GM23248 (cell line): Measurements from ENCODE around the gene BICD1. TPM values are rescaled to one million over a fixed set of nuclear protein-coding genes. Genes with fewer than 3 reads are reported as not detected.

ENCODE experiments used
- DNase-seq: peaks from one replicate; pipeline ENCODE4 v3.0.0-alpha.2; 2015
- H2AFZ ChIP-seq: fragments of 200-600 bp; sonication (generic); 2 replicates; pipeline ENCODE4 v1.6.1; 2016; ENCODE audit warnings: antibody characterized with exemption
- H3F3A ChIP-seq: fragments of 200-600 bp; sonication (generic); 2 replicates; pipeline ENCODE4 v1.6.1; 2016; ENCODE audit warnings: mild to moderate bottlenecking, antibody characterized with exemption, mixed run types; ENCODE audit not compliant: insufficient read depth
- H3K27ac ChIP-seq: fragments of 200-600 bp; sonication (generic); 2 replicates; pipeline ENCODE4 v1.5.1; 2016; ENCODE audit warnings: mild to moderate bottlenecking
- H3K27me3 ChIP-seq: fragments of 200-600 bp; sonication (generic); replicated peaks from 2 replicates; pipeline ENCODE4 v1.6.1; 2016; ENCODE audit warnings: mild to moderate bottlenecking; ENCODE audit not compliant: insufficient read depth
- H3K36me3 ChIP-seq: fragments of 200-600 bp; sonication (generic); 2 replicates; pipeline ENCODE4 v1.6.1; 2016; ENCODE audit warnings: low read depth, mild to moderate bottlenecking
- H3K4me1 ChIP-seq: fragments of 200-600 bp; sonication (generic); 2 replicates; pipeline ENCODE4 v1.6.1; 2016; ENCODE audit warnings: mild to moderate bottlenecking; ENCODE audit not compliant: insufficient read depth
- H3K4me2 ChIP-seq: fragments of 200-600 bp; sonication (generic); one replicate; pipeline ENCODE4 v1.6.1; 2016; ENCODE audit warnings: mild to moderate bottlenecking; ENCODE audit not compliant: unreplicated experiment
- H3K4me3 ChIP-seq: fragments of 200-600 bp; sonication (generic); 2 replicates; pipeline ENCODE4 v1.5.1; 2016; ENCODE audit warnings: mild to moderate bottlenecking
- H3K79me2 ChIP-seq: fragments of 200-600 bp; sonication (generic); 2 replicates; pipeline ENCODE4 v1.6.1; 2016; ENCODE audit warnings: mild to moderate bottlenecking; ENCODE audit not compliant: insufficient read depth
- H3K9ac ChIP-seq: fragments of 200-600 bp; sonication (generic); 2 replicates; pipeline ENCODE4 v1.6.1; 2016; ENCODE audit warnings: mild to moderate bottlenecking
- H3K9me2 ChIP-seq: fragments of 200-600 bp; sonication (generic); 2 replicates; pipeline ENCODE4 v1.6.1; 2016; ENCODE audit warnings: mixed run types, mild to moderate bottlenecking, moderate library complexity; ENCODE audit not compliant: insufficient read depth
- H3K9me3 ChIP-seq: fragments of 200-600 bp; sonication (generic); one replicate; pipeline ENCODE4 v1.6.1; 2017; ENCODE audit warnings: low read depth
- H4K20me1 ChIP-seq: fragments of 200-600 bp; sonication (generic); 2 replicates; pipeline ENCODE4 v1.6.0; 2016; ENCODE audit not compliant: insufficient read depth
- EZH2 ChIP-seq: fragments of 200-600 bp; sonication (generic); IDR thresholded peaks from 2 replicates; pipeline ENCODE4 v1.6.1; 2018; ENCODE audit warnings: antibody characterized with exemption, mild to moderate bottlenecking; ENCODE audit not compliant: insufficient read depth, poor library complexity, severe bottlenecking
- EZH2phosphoT487 ChIP-seq: fragments of 200-600 bp; sonication (generic); IDR thresholded peaks from 2 replicates; pipeline ENCODE4 v1.6.1; 2018; ENCODE audit warnings: antibody characterized with exemption, moderate library complexity, mild to moderate bottlenecking, low read depth; ENCODE audit not compliant: insufficient read depth
- WGBS, 2 experiments: methylation state at CpG; one replicate each; pipeline ENCODE4 v1.1.6; 2015 to 2017; ENCODE audit warnings: low lambda C conversion rate in 2 of 2, low coverage in 1 of 2; ENCODE audit errors: missing lambda C conversion rate in 2 of 2; 5-methylcytosine and 5-hydroxymethylcytosine counted together
- in situ Hi-C: fragments of 300-500 bp; cut with MboI; formaldehyde crosslinking; loops from 2 replicates; pipeline ENCODE4 v1.15.0; 2020
- polyA plus RNA-seq: library from polyadenylated mRNA; unstranded; fragments of >200 nt; fragmentation: Nextera tagmentation; extraction: Ambion mirVana; gene quantifications from 2 replicates; pipeline ENCODE4 v1.2.1, GENCODE V29; 2016
- total RNA-seq: library from RNA; depleted of rRNA; stranded (reverse); fragments of >200 nt; shearing (Covaris generic); gene quantifications from 2 replicates; pipeline ENCODE4 v1.2.3, GENCODE V29; 2014

The BICD1 gene
- total and polyA plus RNA-seq, 2 experiments from 2014 or later: 9.7 to 20.6 TPM

GRCh38 chr12:32125455-32126084, 18.9 kb downstream of the BICD1 start:
- H3K9me2 ChIP-seq: no peaks in the 10 kb centered on the region
- no peak overlapping the region for H2AFZ ChIP-seq
- H3K4me3 ChIP-seq: no peak overlapping the region
- no peak overlapping the region for H3K9ac ChIP-seq
- peaks cover 18% of the 10 kb centered on the region for H3K4me1 ChIP-seq
- DNase-seq: no peak
- H3F3A ChIP-seq: peaks cover 16% of the 10 kb centered on the region
- peaks cover 100% of the 10 kb centered on the region for H3K79me2 ChIP-seq
- no peak overlapping the region for H3K4me2 ChIP-seq
- in situ Hi-C loops: no loop called here
- no peaks in the 10 kb centered on the region for H3K36me3 ChIP-seq
- H4K20me1 ChIP-seq: peaks cover 7% of the 10 kb centered on the region; the same call in 1 of the 2 replicates
- TF ChIP-seq EZH2 (no peak), EZH2phosphoT487 (no peak)
- WGBS, 2 experiments: 84 to 85% methylated on average over 7 of the region's 7 CpGs
- no peaks in the 10 kb centered on the region for H3K9me3 ChIP-seq
- no peak overlapping the region for H3K27ac ChIP-seq
- H3K27me3 ChIP-seq: no peaks in the 10 kb centered on the region

- no peak for TF ChIP-seq EZH2phosphoT487
- TF ChIP-seq EZH2: no peak
- Histone ChIP-seq H3K4me1 (peaks cover 14% of the 10 kb centered on the region), H3K79me2 (peaks cover 100% of the 10 kb centered on the region), H3K9ac (no peak overlapping the region), H3K9me2 (no peaks in the 10 kb centered on the region), H2AFZ (no peak overlapping the region), H3K4me3 (peak overlapping the region; percentile 30; the same call in 1 of the 2 replicates), H3K27ac (peak overlapping the region; percentile 38), H3K27me3 (no peaks in the 10 kb centered on the region), H3K4me2 (peak overlapping the region; percentile 37), H3K9me3 (no peaks in the 10 kb centered on the region), H4K20me1 (peaks cover 7% of the 10 kb centered on the region; the same call in 1 of the 2 replicates), H3F3A (peaks cover 16% of the 10 kb centered on the region), H3K36me3 (no peaks in the 10 kb centered on the region)
- WGBS, 2 experiments: 29 to 33% methylated on average over 2 of the region's 2 CpGs
- in situ Hi-C loops: no loop called here
- DNase-seq: peak; percentile 78
Measured at GRCh38 chr12:32126720-32127119, 20.1 kb downstream of the BICD1 start.

- Histone ChIP-seq H4K20me1 (peaks cover 7% of the 10 kb centered on the region; the same call in 1 of the 2 replicates), H3K79me2 (peaks cover 89% of the 10 kb centered on the region), H3K4me3 (no peak overlapping the region), H3F3A (peaks cover 26% of the 10 kb centered on the region), H3K9ac (no peak overlapping the region), H3K27me3 (no peaks in the 10 kb centered on the region), H2AFZ (no peak overlapping the region), H3K9me3 (no peaks in the 10 kb centered on the region), H3K4me2 (no peak overlapping the region), H3K36me3 (no peaks in the 10 kb centered on the region), H3K4me1 (peaks cover 27% of the 10 kb centered on the region), H3K9me2 (no peaks in the 10 kb centered on the region), H3K27ac (no peak overlapping the region)
- in situ Hi-C loops: no loop called here
- whole genome bisulfite sequencing, 2 experiments: 99% methylated on average over 5 of the region's 5 CpGs
- DNase-seq: no peak
- TF ChIP-seq EZH2phosphoT487: no peak
- TF ChIP-seq EZH2: no peak
Measured at GRCh38 chr12:32131666-32132065, 25.0 kb downstream of the BICD1 start.

- 45 to 52% methylated on average over 8 of the region's 8 CpGs for WGBS, 2 experiments
- Histone ChIP-seq H3K27me3 (no peaks in the 10 kb centered on the region), H3F3A (peaks cover 17% of the 10 kb centered on the region; the same call in 1 of the 2 replicates), H3K9ac (peak overlapping the region; percentile 3; the same call in 1 of the 2 replicates), H3K4me3 (no peak overlapping the region), H3K9me3 (no peaks in the 10 kb centered on the region), H2AFZ (no peak overlapping the region), H4K20me1 (no peaks in the 10 kb centered on the region), H3K4me1 (peaks cover 21% of the 10 kb centered on the region), H3K79me2 (peaks cover 89% of the 10 kb centered on the region), H3K36me3 (no peaks in the 10 kb centered on the region), H3K9me2 (no peaks in the 10 kb centered on the region), H3K4me2 (peak overlapping the region; percentile 48), H3K27ac (peak overlapping the region; percentile 44)
- in situ Hi-C loops: no loop called here
- peak; percentile 88 for DNase-seq
- TF ChIP-seq EZH2 (no peak), EZH2phosphoT487 (no peak)
Measured at GRCh38 chr12:32134101-32134888, 27.6 kb downstream of the BICD1 start.
